NCI-H345 (cell line): ENCODE data around the gene OR2W1.

ENCODE experiments used
- DNase-seq: peaks from one replicate; lab custom pipeline; 2025; lab: John Stamatoyannopoulos, UW

OR2W1 gene

GRCh38 chr6:29045075-29045474, at the start of gene OR2W1:
TSS of gene OR2W1 (minus strand) at chr6:29045175. CDS start at chr6:29045175, 0 bp downstream.
- no peak for DNase-seq

GRCh38 chr6:29092957-29093356, 48.0 kb upstream of the OR2W1 start:
- no peak for DNase-seq

GRCh38 chr6:29087213-29087612, 42.2 kb upstream of the OR2W1 start, which contains the start of gene OR2B3:
TSS of gene OR2B3 (minus strand) at chr6:29087313. CDS start at chr6:29087248, 65 bp downstream.
- DNase-seq: no peak

GRCh38 chr6:29082457-29082856, 37.5 kb upstream of the OR2W1 start:
- DNase-seq: no peak

GRCh38 chr6:29081312-29081711, 36.3 kb upstream of the OR2W1 start:
- no peak for DNase-seq

- DNase-seq: no peak
Observed at GRCh38 chr6:29079203-29079602, 34.2 kb upstream of the OR2W1 start.

- no peak for DNase-seq
Observed at GRCh38 chr6:29071831-29072723, 27.1 kb upstream of the OR2W1 start.

- no peak for DNase-seq
Observed at GRCh38 chr6:29051680-29052079, 6.7 kb upstream of the OR2W1 start.

- no peak for DNase-seq
Observed at GRCh38 chr6:29035951-29036350, 9.0 kb downstream of the OR2W1 start.

GRCh38 chr6:29028821-29029220, 16.2 kb downstream of the OR2W1 start:
- DNase-seq: no peak

GRCh38 chr6:29025927-29026585, 18.9 kb downstream of the OR2W1 start:
- no peak for DNase-seq

GRCh38 chr6:29021434-29021833, 23.5 kb downstream of the OR2W1 start:
- DNase-seq: no peak

GRCh38 chr6:29019629-29020028, 25.3 kb downstream of the OR2W1 start:
- DNase-seq: no peak

- DNase-seq: no peak
Observed at GRCh38 chr6:29017428-29017802, 27.6 kb downstream of the OR2W1 start.

- DNase-seq: peak; percentile 83
Observed at GRCh38 chr6:29016559-29017427, 28.2 kb downstream of the OR2W1 start.

GRCh38 chr6:29014729-29015608, 30.0 kb downstream of the OR2W1 start:
- no peak for DNase-seq

- peak; percentile 24 for DNase-seq
Observed at GRCh38 chr6:29011276-29011734, 33.7 kb downstream of the OR2W1 start.

GRCh38 chr6:29009358-29009757, 35.6 kb downstream of the OR2W1 start:
- DNase-seq: no peak

GRCh38 chr6:29008089-29008488, 36.9 kb downstream of the OR2W1 start:
- no peak for DNase-seq

GRCh38 chr6:29005183-29005885, 39.6 kb downstream of the OR2W1 start, which contains the start of gene ZNF311:
TSS of gene ZNF311 (minus strand) at chr6:29005315. CDS start at chr6:29003954, 1,361 bp downstream.
- DNase-seq: no peak
